CD4-positive, alpha-beta memory T cell (primary cell): ENCODE results near the gene CARD8. TPM values are rescaled to one million over a fixed set of nuclear protein-coding genes. Genes with fewer than 3 reads are reported as not detected.

Experiments
- CTCF ChIA-PET: fragments of 350-600 bp; sonication (Branson Sonifier 250); formaldehyde crosslinking; loops from one replicate; lab custom pipeline; 2021; ENCODE audit warnings: inconsistent platforms; ENCODE audit not compliant: partially characterized antibody; lab: Charles Lee
- POLR2A ChIA-PET: fragments of 350-600 bp; sonication (Branson Sonifier 250); formaldehyde crosslinking; loops from one replicate; lab custom pipeline; 2021; ENCODE audit not compliant: partially characterized antibody; lab: Charles Lee
- DNase-seq, 5 donors: peaks; one replicate each; pipeline versions ENCODE4 v3.0.0 to v3.0.0-alpha.2; 2020 to 2022; ENCODE audit warnings: mixed read lengths in 1 of 5
- H3K27ac ChIP-seq: one replicate; pipeline ENCODE4 v1.7.0; 2013; ENCODE audit warnings: low read depth, low read length
- H3K27me3 ChIP-seq: 2 replicates; pipeline ENCODE4 v1.7.0; 2013; ENCODE audit warnings: mild to moderate bottlenecking, low read length, moderate library complexity; ENCODE audit not compliant: insufficient read depth
- H3K36me3 ChIP-seq: 2 replicates; pipeline ENCODE4 v1.7.0; 2013; ENCODE audit warnings: mild to moderate bottlenecking, low read length, moderate library complexity; ENCODE audit not compliant: insufficient read depth
- H3K4me1 ChIP-seq: 2 replicates; pipeline ENCODE4 v1.7.0; 2013; ENCODE audit warnings: mild to moderate bottlenecking, low read length, moderate library complexity; ENCODE audit not compliant: insufficient read depth
- H3K4me3 ChIP-seq, 2 donors: one replicate each; pipeline ENCODE4 v1.7.0; 2013; ENCODE audit warnings: low read length in 2 of 2, mild to moderate bottlenecking in 1 of 2
- H3K9me3 ChIP-seq, 2 donors: one replicate each; pipeline ENCODE4 v1.7.0; 2013; ENCODE audit warnings: low read length in 2 of 2, control low read depth in 1 of 2; ENCODE audit not compliant: control insufficient read depth in 1 of 2
- H3K27ac Mint-ChIP-seq, 7 donors: one replicate each; pipeline ENCODE4 v1.8.0; 2020 to 2021; ENCODE audit warnings: mixed read lengths in 7 of 7, mild to moderate bottlenecking in 6 of 7, inconsistent platforms in 3 of 7, moderate library complexity in 3 of 7
- H3K27me3 Mint-ChIP-seq, 2 donors: one replicate each; pipeline ENCODE4 v1.8.0; 2020 to 2021; ENCODE audit warnings: mixed read lengths in 2 of 2
- H3K36me3 Mint-ChIP-seq, 2 donors: one replicate each; pipeline ENCODE4 v1.8.0; 2020 to 2021; ENCODE audit warnings: mixed read lengths in 2 of 2, inconsistent platforms in 1 of 2, mild to moderate bottlenecking in 1 of 2
- H3K4me1 Mint-ChIP-seq, 4 donors: one replicate each; pipeline ENCODE4 v1.8.0; 2020 to 2021; ENCODE audit warnings: mixed read lengths in 4 of 4, mild to moderate bottlenecking in 1 of 4
- H3K4me3 Mint-ChIP-seq, 8 donors: one replicate each; pipeline ENCODE4 v1.8.0; 2020 to 2021; ENCODE audit warnings: mixed read lengths in 8 of 8, mild to moderate bottlenecking in 7 of 8, moderate library complexity in 6 of 8, inconsistent platforms in 3 of 8
- H3K9me3 Mint-ChIP-seq, 8 donors: one replicate each; pipeline ENCODE4 v1.8.0; 2020 to 2021; ENCODE audit warnings: mixed read lengths in 8 of 8, mild to moderate bottlenecking in 5 of 8, inconsistent platforms in 3 of 8, moderate library complexity in 1 of 8
- intact Hi-C: fragments of 100-400 bp; cut with micrococcal nuclease; formaldehyde crosslinking; loops from one replicate; pipeline ENCODE4 v1.15.1; 2023
- polyA plus RNA-seq, 2 donors: library from polyadenylated mRNA; unstranded; fragments of 300-500 nt; fragmentation: Illumina TruSeq; gene quantifications; one replicate each; pipeline ENCODE4 v1.2.3, GENCODE V29; 2021
- total RNA-seq, 2 experiments: library from RNA; stranded (reverse); gene quantifications; one replicate each; pipeline ENCODE4 v1.2.3, GENCODE V29; 2021

Gene CARD8
- total and polyA plus RNA-seq, 4 experiments from 2014 or later = 74.9 to 316 (median 200) TPM

DNA sequence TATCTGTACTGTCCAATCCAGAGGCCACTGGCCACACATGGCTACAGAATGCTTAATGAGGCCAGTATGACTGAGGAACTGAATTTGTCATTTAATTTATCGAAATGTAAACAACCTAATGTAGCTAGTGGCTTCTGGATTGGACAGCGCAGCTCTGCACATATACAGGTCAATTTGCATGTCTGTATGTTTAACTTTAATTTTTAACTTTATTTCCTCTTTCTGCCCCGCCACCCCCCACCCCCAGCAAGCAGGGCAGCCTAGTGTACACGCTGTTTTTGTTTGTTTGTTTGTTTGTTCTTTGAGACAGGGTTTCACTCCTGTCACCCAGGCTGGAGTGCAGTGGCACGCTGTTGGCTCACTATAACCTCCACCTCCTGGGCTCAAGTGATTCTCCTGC, 69.7 kb downstream of the CARD8 start:
- Histone ChIP-seq H3K27ac (no peak overlapping the region), H3K36me3 (no peaks in the 10 kb centered on the region), H3K27me3 (no peaks in the 10 kb centered on the region), H3K9me3 (peaks cover 0 to 7% of the 10 kb centered on the region in 2 donors), H3K4me3 (no peak overlapping the region), H3K4me1 (no peaks in the 10 kb centered on the region)
- intact Hi-C loops = no loop called here
- ChIA-PET CTCF (interaction anchor here (0.7 kb wide), 1 partner anchor 8 kb away, joined by 3 read pairs; no protein-coding TSS in a partner anchor), POLR2A (no interaction called here)
- no peak for DNase-seq
- Mint-ChIP-seq H3K4me3 (no peak overlapping the region), H3K9me3 (peaks cover 0 to 10% (median 5%) of the 10 kb centered on the region in 8 donors), H3K27ac (no peak overlapping the region), H3K27me3 (no peaks in the 10 kb centered on the region), H3K4me1 (peaks cover 0 to 8% (median 3%) of the 10 kb centered on the region in 4 donors), H3K36me3 (peaks cover 18 to 22% of the 10 kb centered on the region in 2 donors)

GRCh38 chr19:48183356-48183755, 72.4 kb downstream of the CARD8 start:
- peaks cover 0 to 10% (median 5%) of the 10 kb centered on the region in 8 donors for H3K9me3 Mint-ChIP-seq
- ChIA-PET POLR2A (no interaction called here), CTCF (no interaction called here)
- H3K4me1 Mint-ChIP-seq = no peaks in the 10 kb centered on the region
- H3K4me3 ChIP-seq = no peak overlapping the region
- no peaks in the 10 kb centered on the region for H3K4me1 ChIP-seq
- H3K27ac Mint-ChIP-seq = no peak overlapping the region
- H3K27me3 Mint-ChIP-seq = no peaks in the 10 kb centered on the region
- no peak overlapping the region for H3K27ac ChIP-seq
- intact Hi-C loops = no loop called here
- H3K36me3 Mint-ChIP-seq = peaks cover 14 to 23% of the 10 kb centered on the region in 2 donors
- H3K9me3 ChIP-seq = peaks cover 0 to 7% of the 10 kb centered on the region in 2 donors
- DNase-seq = no peak
- H3K4me3 Mint-ChIP-seq = no peak overlapping the region
- H3K36me3 ChIP-seq = no peaks in the 10 kb centered on the region
- no peaks in the 10 kb centered on the region for H3K27me3 ChIP-seq

DNA sequence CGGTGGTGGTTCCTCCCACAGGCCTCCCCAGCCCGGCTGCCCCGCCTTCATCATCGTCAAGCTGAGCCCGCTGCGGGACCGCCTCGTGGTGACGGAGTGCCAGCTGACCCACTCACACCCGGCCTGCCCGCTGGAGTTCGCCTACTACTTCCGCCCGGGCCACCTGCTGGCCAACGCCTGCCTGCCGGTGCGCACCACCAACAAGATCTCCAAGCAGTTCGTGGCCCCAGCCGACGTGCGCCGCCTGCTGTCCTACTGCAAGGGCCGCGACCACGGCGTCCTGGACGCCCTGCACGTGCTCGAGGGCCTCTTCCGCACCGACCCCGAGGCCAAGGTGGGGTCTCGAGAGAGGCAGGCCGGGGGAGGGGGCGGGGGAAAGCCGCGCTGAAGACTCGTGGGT, 73.3 kb downstream of the CARD8 start:
- H3K9me3 ChIP-seq = peaks cover 0 to 7% of the 10 kb centered on the region in 2 donors
- Mint-ChIP-seq H3K27ac (no peak overlapping the region), H3K36me3 (peaks cover 14 to 21% of the 10 kb centered on the region in 2 donors), H3K27me3 (no peaks in the 10 kb centered on the region), H3K4me3 (no peak overlapping the region), H3K4me1 (no peaks in the 10 kb centered on the region), H3K9me3 (peaks cover 0 to 10% (median 5%) of the 10 kb centered on the region in 8 donors)
- H3K4me1 ChIP-seq = no peaks in the 10 kb centered on the region
- ChIA-PET CTCF (no interaction called here), POLR2A (no interaction called here)
- no peaks in the 10 kb centered on the region for H3K36me3 ChIP-seq
- H3K27ac ChIP-seq = no peak overlapping the region
- intact Hi-C loops = no loop called here
- peak in 1 of 5 donors; percentile 37 for DNase-seq
- H3K4me3 ChIP-seq = no peak overlapping the region
- no peaks in the 10 kb centered on the region for H3K27me3 ChIP-seq

DNA sequence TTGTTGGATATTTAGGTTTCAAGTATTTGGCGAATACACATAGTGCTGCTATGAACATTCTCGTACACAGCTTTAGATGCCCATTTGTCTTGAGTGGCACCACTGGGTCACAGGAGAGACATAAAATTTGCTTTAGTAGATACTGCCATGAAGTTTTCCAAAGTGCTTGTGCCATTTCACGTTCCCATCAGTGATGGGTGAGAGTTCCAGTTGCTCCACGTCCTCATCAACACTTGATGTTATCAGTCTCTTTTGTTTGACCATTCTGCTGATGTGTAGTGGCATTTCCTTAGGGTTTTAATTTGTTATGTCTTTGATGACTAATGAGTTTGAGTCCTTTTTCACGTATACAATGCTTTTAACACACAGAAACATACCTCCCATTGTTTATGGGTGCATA, 74.2 kb downstream of the CARD8 start:
- ChIA-PET POLR2A (no interaction called here), CTCF (no interaction called here)
- no peaks in the 10 kb centered on the region for H3K36me3 ChIP-seq
- no peaks in the 10 kb centered on the region for H3K27me3 ChIP-seq
- H3K4me1 ChIP-seq = no peaks in the 10 kb centered on the region
- H3K9me3 ChIP-seq = peaks cover 0 to 7% of the 10 kb centered on the region in 2 donors
- H3K27ac ChIP-seq = no peak overlapping the region
- Mint-ChIP-seq H3K9me3 (peaks cover 0 to 10% (median 5%) of the 10 kb centered on the region in 8 donors), H3K4me1 (peaks cover 0 to 3% (median 0%) of the 10 kb centered on the region in 4 donors), H3K27me3 (no peaks in the 10 kb centered on the region), H3K27ac (no peak overlapping the region), H3K4me3 (no peak overlapping the region), H3K36me3 (peaks cover 17 to 26% of the 10 kb centered on the region in 2 donors)
- H3K4me3 ChIP-seq = no peak overlapping the region
- intact Hi-C loops = no loop called here
- DNase-seq = no peak

DNA sequence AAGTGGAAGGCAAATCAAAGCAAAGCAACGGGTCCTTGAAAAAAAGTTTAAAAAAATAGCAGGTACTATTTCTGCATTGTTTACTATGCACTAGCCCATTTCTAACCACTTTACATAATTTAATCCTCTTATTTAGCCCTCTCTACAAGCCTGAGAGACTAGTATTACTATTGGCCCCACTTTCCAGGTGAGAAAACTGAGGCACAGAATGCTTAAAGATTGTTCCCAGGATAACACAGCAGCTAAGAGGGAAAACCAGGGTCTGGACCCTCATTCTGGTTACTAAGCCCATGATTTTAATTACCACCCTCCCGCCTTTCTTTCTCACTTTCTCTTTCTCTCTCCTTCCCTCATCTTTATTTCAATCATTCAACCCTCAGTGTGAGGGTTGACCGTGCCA, 79.5 kb downstream of the CARD8 start:
- H3K27me3 ChIP-seq = no peaks in the 10 kb centered on the region
- H3K9me3 ChIP-seq = peaks cover 0 to 1% of the 10 kb centered on the region in 2 donors
- peaks cover 0 to 1% (median under 1%) of the 10 kb centered on the region in 8 donors for H3K9me3 Mint-ChIP-seq
- intact Hi-C loops = no loop called here
- H3K4me3 Mint-ChIP-seq = no peak overlapping the region
- peaks cover 4% of the 10 kb centered on the region for H3K36me3 ChIP-seq
- H3K4me3 ChIP-seq = no peak overlapping the region
- no peak overlapping the region for H3K27ac Mint-ChIP-seq
- H3K27me3 Mint-ChIP-seq = no peaks in the 10 kb centered on the region
- CTCF ChIA-PET = interaction anchor here (1.3 kb wide), 1 partner anchor 27 kb away, joined by 3 read pairs; no protein-coding TSS in a partner anchor
- peaks cover 5% of the 10 kb centered on the region for H3K4me1 ChIP-seq
- DNase-seq = no peak
- POLR2A ChIA-PET = no interaction called here
- H3K36me3 Mint-ChIP-seq = peaks cover 26 to 37% of the 10 kb centered on the region in 2 donors
- H3K27ac ChIP-seq = no peak overlapping the region
- H3K4me1 Mint-ChIP-seq = peaks cover 3 to 11% (median 7%) of the 10 kb centered on the region in 4 donors

GRCh38 chr19:48175578-48175977, 80.1 kb downstream of the CARD8 start:
- Mint-ChIP-seq H3K27me3 (no peaks in the 10 kb centered on the region), H3K36me3 (peaks cover 25 to 38% of the 10 kb centered on the region in 2 donors), H3K4me1 (peaks cover 9 to 16% (median 13%) of the 10 kb centered on the region in 4 donors), H3K27ac (peak overlapping the region in 3 of 7 donors; percentile 15 to 42 (median 19)), H3K9me3 (no peaks in the 10 kb centered on the region), H3K4me3 (no peak overlapping the region)
- Histone ChIP-seq H3K4me3 (no peak overlapping the region), H3K4me1 (peaks cover 9% of the 10 kb centered on the region), H3K27me3 (no peaks in the 10 kb centered on the region), H3K36me3 (peaks cover 4% of the 10 kb centered on the region), H3K9me3 (no peaks in the 10 kb centered on the region), H3K27ac (no peak overlapping the region)
- ChIA-PET POLR2A (no interaction called here), CTCF (interaction anchor here (1.3 kb wide), 1 partner anchor 28 kb away, joined by 3 read pairs; no protein-coding TSS in a partner anchor)
- intact Hi-C loops = no loop called here
- DNase-seq = no peak

DNA sequence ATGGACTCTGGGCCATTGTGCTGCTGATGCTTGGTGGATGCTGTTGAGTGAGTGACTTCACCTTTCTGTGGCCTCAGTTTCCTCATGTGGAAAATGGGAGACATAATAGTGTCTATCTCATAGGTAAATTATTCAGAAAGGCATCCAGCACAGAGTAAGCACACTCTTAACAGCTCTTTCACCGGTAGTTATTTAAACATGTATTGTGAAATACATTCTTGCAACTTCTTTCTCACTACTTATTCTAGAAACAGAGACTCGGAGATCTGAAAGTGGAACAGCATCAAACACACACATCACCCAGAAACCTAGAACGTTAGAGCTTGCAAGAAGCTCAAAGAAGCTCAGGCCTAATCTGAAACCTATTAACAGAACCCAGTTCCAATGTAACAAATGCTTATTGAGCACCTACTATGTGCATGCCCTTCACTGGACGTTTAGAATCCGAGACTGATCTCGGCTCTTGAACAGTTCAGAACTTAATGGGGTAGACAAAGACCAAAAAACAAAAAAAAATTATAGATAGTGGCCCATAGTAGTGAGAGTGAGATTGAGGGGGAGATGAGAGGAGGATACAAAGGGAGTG, 81.2 kb downstream of the CARD8 start:
- Histone ChIP-seq H3K4me3 (no peak overlapping the region), H3K27ac (no peak overlapping the region), H3K36me3 (peaks cover 4% of the 10 kb centered on the region), H3K27me3 (no peaks in the 10 kb centered on the region), H3K9me3 (no peaks in the 10 kb centered on the region), H3K4me1 (peaks cover 9% of the 10 kb centered on the region)
- peaks cover 30 to 34% of the 10 kb centered on the region in 2 donors for H3K36me3 Mint-ChIP-seq
- DNase-seq = no peak
- no peaks in the 10 kb centered on the region for H3K27me3 Mint-ChIP-seq
- no peaks in the 10 kb centered on the region for H3K9me3 Mint-ChIP-seq
- POLR2A ChIA-PET = interaction anchor here (0.7 to 0.9 kb wide), 2 partner anchors 10 to 965 kb away, joined by 3 to 4 read pairs; no protein-coding TSS in a partner anchor
- H3K4me1 Mint-ChIP-seq = peaks cover 9 to 17% (median 16%) of the 10 kb centered on the region in 4 donors
- H3K27ac Mint-ChIP-seq = peak overlapping the region in 5 of 7 donors; percentile 25 to 71 (median 63)
- CTCF ChIA-PET = no interaction called here
- H3K4me3 Mint-ChIP-seq = no peak overlapping the region
- intact Hi-C loops = no loop called here
